K562 (cell line): ENCODE results near the gene DNAJC18.

Experiments
- EP300 ChIP-seq: IDR thresholded peaks from 2 replicates; pipeline ENCODE4 v1.6.1; 2012; ENCODE audit warnings: low read length, improper control_type of control experiment
- POLR2H ChIP-seq: IDR thresholded peaks from 2 replicates; pipeline ENCODE4 v1.6.1; 2016; ENCODE audit warnings: missing genetic modification characterization, low read depth, mild to moderate bottlenecking, control low read depth, missing compliant biosample characterization, moderate library complexity

DNA sequence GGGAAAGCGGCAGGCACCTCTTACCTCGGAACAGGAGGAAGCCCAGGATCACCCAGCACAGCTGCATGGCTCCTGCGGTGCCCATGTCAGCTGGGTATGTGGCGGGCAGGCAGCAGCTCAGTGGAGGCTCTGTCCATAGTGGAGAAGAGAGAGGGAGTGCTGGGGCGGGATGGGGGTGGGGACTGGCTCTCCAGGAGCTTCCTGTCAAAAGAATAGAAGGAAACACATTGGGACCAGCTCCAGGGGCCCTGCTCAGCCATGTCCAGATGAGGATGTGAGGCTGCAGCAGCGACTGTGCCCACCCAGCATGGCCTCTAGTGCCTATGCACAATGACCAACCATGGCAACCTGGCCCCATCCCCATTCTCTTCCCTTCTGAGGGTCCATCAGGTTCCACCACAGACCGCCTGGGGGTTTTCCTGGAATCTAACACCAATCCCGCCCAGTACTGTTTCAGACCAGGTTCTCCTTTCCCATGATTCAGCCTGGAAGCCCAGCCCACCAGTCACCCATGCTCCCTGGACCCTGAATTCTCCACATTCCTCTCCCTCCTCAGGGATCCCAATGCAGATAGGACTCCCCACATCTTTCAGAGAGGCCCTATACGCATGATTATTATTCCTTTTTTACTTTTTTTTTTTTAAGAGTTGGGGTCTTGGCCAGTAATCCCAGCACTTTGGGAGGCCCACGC lies 23.4 kb upstream of the DNAJC18 start, which contains the start of gene ECSCR:
- no peak for TF ChIP-seq EP300
- no peak for TF ChIP-seq POLR2H (tag)
